ENCODE data around the gene JOSD2. TPM values are rescaled to one million over a fixed set of nuclear protein-coding genes. Genes with fewer than 3 reads are reported as not detected.

Gene JOSD2
- total and polyA plus RNA-seq, 9 of the 15 experiments (the other 6 are each of a cell fraction or from before 2014, with no cell fraction given) = 0.06 to 14.4 (median 3.1) TPM

- H3K27ac ChIP-seq (ENCODE audit: extremely low read depth, low read depth, low read length) = no peak overlapping the region
- H3K36me3 ChIP-seq (ENCODE audit: control insufficient read depth, insufficient read depth, low read length) = no peaks in the 10 kb centered on the region
- no peaks in the 10 kb centered on the region for H4K20me1 ChIP-seq (replicated peaks; ENCODE audit: control insufficient read depth, insufficient read depth, low read length)
- H3K9me3 ChIP-seq (replicated peaks; ENCODE audit: control insufficient read depth, insufficient read depth, low read depth, low read length) = no peaks in the 10 kb centered on the region
- H3K27me3 ChIP-seq (ENCODE audit: control insufficient read depth in 2 of 2, insufficient read depth in 2 of 2, low read length in 2 of 2) = no peaks in the 10 kb centered on the region
- H3K9me1 ChIP-seq (ENCODE audit: control insufficient read depth, insufficient read depth, low read length) = no peaks in the 10 kb centered on the region
- ChIA-PET CTCF (ENCODE audit: low intra/inter-chr PET ratio) (no interaction called here), POLR2A (interaction anchor here (0.6 to 1.2 kb wide), 4 partner anchors 9 to 544 kb away, joined by 3 to 4 read pairs (median 3); partner anchors contain the start of genes JOSD2 and KLK13)
- no TSS peak for BruUV-seq (replicated peaks)
- intact Hi-C loops (cut with micrococcal nuclease) (no loop called here), in situ Hi-C loops (cut with MboI) (no loop called here)
- no peak overlapping the region for H3K4me2 ChIP-seq (ENCODE audit: insufficient read depth, low read length)
- H2AFZ ChIP-seq (ENCODE audit: low read depth, low read length) = no peak overlapping the region
- H3K79me2 ChIP-seq (ENCODE audit: control insufficient read depth, insufficient read depth, low read length) = no peaks in the 10 kb centered on the region
- FAIRE-seq = no peak
- WGBS (ENCODE audit: insufficient coverage, low coverage, missing lambda C conversion rate) = 29% methylated on average over 16 of the region's 17 CpGs
- H3K4me1 ChIP-seq (replicated peaks in 1 of 2; ENCODE audit: control insufficient read depth in 2 of 2, insufficient read depth in 2 of 2, low read length in 2 of 2) = peaks cover 0 to 23% of the 10 kb centered on the region in 2 experiments; a peak in 2 of 5 replicates
- ATAC-seq = no peak
- no peak for DNase-seq (ENCODE audit: extremely low read depth in 1 of 4, low spot score in 3 of 4)
- H3K4me3 ChIP-seq = no peak overlapping the region
- no peak overlapping the region for H3K9ac ChIP-seq (ENCODE audit: insufficient read depth in 1 of 2, low read depth in 2 of 2, low read length in 2 of 2)
- TF ChIP-seq, protein P1, sequence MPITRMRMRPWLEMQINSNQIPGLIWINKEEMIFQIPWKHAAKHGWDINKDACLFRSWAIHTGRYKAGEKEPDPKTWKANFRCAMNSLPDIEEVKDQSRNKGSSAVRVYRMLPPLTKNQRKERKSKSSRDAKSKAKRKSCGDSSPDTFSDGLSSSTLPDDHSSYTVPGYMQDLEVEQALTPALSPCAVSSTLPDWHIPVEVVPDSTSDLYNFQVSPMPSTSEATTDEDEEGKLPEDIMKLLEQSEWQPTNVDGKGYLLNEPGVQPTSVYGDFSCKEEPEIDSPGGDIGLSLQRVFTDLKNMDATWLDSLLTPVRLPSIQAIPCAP (CRISPR knock-in tag; IDR thresholded peaks at IDR 0.05; ENCODE audit: borderline replicate concordance) = no peak
- TF ChIP-seq ADNP (tag; IDR thresholded peaks at IDR 0.05) = no peak
- TF ChIP-seq BHLHE40 (IDR thresholded peaks at IDR 0.05; ENCODE audit: low read length) = no peak
- no peak for TF ChIP-seq CREB3L1 (IDR thresholded peaks at IDR 0.05; ENCODE audit: borderline replicate concordance, low read depth)
- no peak for TF ChIP-seq MTA2 (IDR thresholded peaks at IDR 0.05; ENCODE audit: low read depth)
- TF ChIP-seq ZNF668 (CRISPR knock-in tag; IDR thresholded peaks at IDR 0.05) = no peak
- TF ChIP-seq HDAC2 (IDR thresholded peaks at IDR 0.05) = no peak
- TF ChIP-seq ZBTB11 (CRISPR knock-in tag; IDR thresholded peaks at IDR 0.05) = no peak
- no peak for TF ChIP-seq MYC (IDR thresholded peaks at IDR 0.05; ENCODE audit: low read depth, low read length)
- TF ChIP-seq MYC (CRISPR knock-in tag; IDR thresholded peaks at IDR 0.05; ENCODE audit: borderline replicate concordance, low read depth) = no peak
- TF ChIP-seq, protein P2, sequence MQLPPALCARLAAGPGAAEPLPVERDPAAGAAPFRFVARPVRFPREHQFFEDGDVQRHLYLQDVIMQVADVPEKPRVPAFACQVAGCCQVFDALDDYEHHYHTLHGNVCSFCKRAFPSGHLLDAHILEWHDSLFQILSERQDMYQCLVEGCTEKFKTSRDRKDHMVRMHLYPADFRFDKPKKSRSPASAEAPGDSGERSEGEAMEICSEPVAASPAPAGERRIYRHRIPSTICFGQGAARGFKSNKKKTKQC (CRISPR knock-in tag; IDR thresholded peaks at IDR 0.05) = no peak
- no peak for TF ChIP-seq SMAD1 (IDR thresholded peaks at IDR 0.05; ENCODE audit: low read depth, low read length, partially characterized antibody)
- TF ChIP-seq FIP1L1 (IDR thresholded peaks at IDR 0.05; ENCODE audit: low read depth, low read length, poor library complexity, severe bottlenecking) = no peak
Observed at GRCh38 chr19:50520822-50521465, 10.0 kb upstream of the JOSD2 start.
